ENCODE data around the gene THNSL1. TPM values are rescaled to one million over a fixed set of nuclear protein-coding genes. Genes with fewer than 3 reads are reported as not detected.

Gene THNSL1
- total RNA-seq, 1 experiment from 2014 or later = 3.0 TPM

GRCh38 chr10:25015828-25016375 is 510 bp upstream of the THNSL1 start, which contains the start of gene ENKUR:
TSS of gene ENKUR (minus strand) at chr10:25016158. CDS start at chr10:25015936, 222 bp downstream.
- H3K27me3 ChIP-seq (ENCODE audit: control insufficient read depth, insufficient read depth, low read length) = no peaks in the 10 kb centered on the region
- peak within 1 kb of the TSS; percentile 59 to 70 for H3K4me3 ChIP-seq (ENCODE audit: low read depth in 2 of 2, low read length in 2 of 2)
- H3K4me1 ChIP-seq (ENCODE audit: control insufficient read depth, insufficient read depth, low read length) = peaks cover 9% of the 10 kb centered on the region
- TF ChIP-seq SIN3A (IDR thresholded peaks at IDR 0.05; ENCODE audit: borderline replicate concordance, insufficient read depth, low read depth, low read length) (no peak), REST (IDR thresholded peaks at IDR 0.05; ENCODE audit: insufficient read depth in 1 of 2, low read depth in 2 of 2, low read length in 1 of 2) (no peak), POLR2AphosphoS5 (IDR thresholded peaks at IDR 0.05; ENCODE audit: low read depth, low read length) (no peak), CTCF (IDR thresholded peaks at IDR 0.05) (no peak), TCF7L2 (IDR thresholded peaks at IDR 0.05; ENCODE audit: low read depth, low read length) (no peak)
- in situ Hi-C loops (cut with HindIII; ENCODE audit: low pct_unique_long_range_greater_than_20kb, low sequenced_read_pairs) (no loop called here), intact Hi-C loops (cut with micrococcal nuclease; ENCODE audit: unreplicated experiment) (no loop called here)
- no peaks in the 10 kb centered on the region for H3K9me3 ChIP-seq (ENCODE audit: control insufficient read depth, insufficient read depth, low read depth, low read length)
- BruUV-seq (replicated peaks) = no TSS peak
- DNase-seq (ENCODE audit: low read depth, low spot score) = no peak
- peak within 1 kb of the TSS; percentile 97 for H3K27ac ChIP-seq (ENCODE audit: low read length)
- peak; percentile 75 for ATAC-seq
- ChIA-PET POLR2A (interaction anchor here (0.5 kb wide), 1 partner anchor 63 kb away, joined by 7 read pairs; no protein-coding TSS in a partner anchor), CTCF (no interaction called here)
- peaks cover 2% of the 10 kb centered on the region; the same call in 1 of the 2 replicates for H3K36me3 ChIP-seq (ENCODE audit: control insufficient read depth, insufficient read depth, low read length)

- no peaks in the 10 kb centered on the region for H3K9me3 ChIP-seq (ENCODE audit: control insufficient read depth, insufficient read depth, low read depth, low read length)
- no TSS peak for BruUV-seq (replicated peaks)
- peaks cover 9% of the 10 kb centered on the region for H3K4me1 ChIP-seq (ENCODE audit: control insufficient read depth, insufficient read depth, low read length)
- TF ChIP-seq CTCF (IDR thresholded peaks at IDR 0.05) = no peak
- TF ChIP-seq SIN3A (IDR thresholded peaks at IDR 0.05; ENCODE audit: borderline replicate concordance, insufficient read depth, low read depth, low read length) = no peak
- TF ChIP-seq POLR2AphosphoS5 (IDR thresholded peaks at IDR 0.05; ENCODE audit: low read depth, low read length) = 0 out of 2 replicates have a peak, but pooled peaks have one; percentile 4
- TF ChIP-seq TCF7L2 (IDR thresholded peaks at IDR 0.05; ENCODE audit: low read depth, low read length) = no peak
- peaks cover 2% of the 10 kb centered on the region; the same call in 1 of the 2 replicates for H3K36me3 ChIP-seq (ENCODE audit: control insufficient read depth, insufficient read depth, low read length)
- intact Hi-C loops (cut with micrococcal nuclease; ENCODE audit: unreplicated experiment) (no loop called here), in situ Hi-C loops (cut with HindIII; ENCODE audit: low pct_unique_long_range_greater_than_20kb, low sequenced_read_pairs) (no loop called here)
- CTCF ChIA-PET = no interaction called here
- H3K27ac ChIP-seq (ENCODE audit: low read length) = peak overlapping the region; percentile 97
- DNase-seq (ENCODE audit: low read depth, low spot score) = no peak
- no peaks in the 10 kb centered on the region for H3K27me3 ChIP-seq (ENCODE audit: control insufficient read depth, insufficient read depth, low read length)
- ATAC-seq = no peak
- H3K4me3 ChIP-seq (ENCODE audit: low read depth in 2 of 2, low read length in 2 of 2) = peak overlapping the region; percentile 59 to 70
- POLR2A ChIA-PET = no interaction called here
Measured at GRCh38 chr10:25017154-25017590, 760 bp downstream of the THNSL1 start.

Measured in Panc1 (cell line).